Adipose tissue (tissue), 3 donors: Measurements from ENCODE around the gene ROBO1. TPM values are rescaled to one million over a fixed set of nuclear protein-coding genes. Genes with fewer than 3 reads are reported as not detected.
"Not testable (repeated sequence)": the region's sequence is repeated elsewhere in the genome, so short reads cannot be mapped to it uniquely, and the experiment has no call there.

ENCODE experiments used
- H3K27ac ChIP-seq: one replicate; pipeline ENCODE4 v1.5.1; 2013; ENCODE audit warnings: low read depth, low read length
- whole genome bisulfite sequencing, 3 donors: extraction: QIAGEN DNeasy Blood & Tissue Kit; methylation state at CpG; one replicate each; pipeline ENCODE4 v1.1.7; 2013; 5-methylcytosine and 5-hydroxymethylcytosine counted together
- polyA plus RNA-seq, 3 donors: library from polyadenylated mRNA; stranded (reverse); fragments of 200-250 nt; gene quantifications; one replicate each; pipeline ENCODE4 v1.2.3, GENCODE V29; 2013
- donor health status: healthy with polysubstance abuse.
- donor health status: Bipolar disorder and iron deficiency.
- donor health status: healthy.

ROBO1 gene
- 10 to 100 TPM in 1 of 3 donors, 1 to 10 TPM in 2; 1.8 to 12.3 (median 5.8) TPM for polyA plus RNA-seq

GRCh38 chr3:79767905-79768267 lies at the start of gene ROBO1:
TSS of gene ROBO1 (minus strand) at chr3:79767998.
- WGBS, 3 donors: 1 to 4% (median 3%) methylated on average over 12 of the region's 12 CpGs

GRCh38 chr3:79817224-79817623 lies 49.4 kb upstream of the ROBO1 start:
- 50 to 69% (median 66%) methylated on average over 3 of the region's 3 CpGs for WGBS, 3 donors
- H3K27ac ChIP-seq: no peak overlapping the region

More at GRCh38 chr3:79767905-79768267, at the start of gene ROBO1:
- H3K27ac ChIP-seq: no peak within 1 kb of the TSS

GRCh38 chr3:79815478-79815877 lies 47.7 kb upstream of the ROBO1 start:
- no peak overlapping the region for H3K27ac ChIP-seq

- WGBS, 3 donors: 18 to 57% (median 57%) methylated on average over 1 of the region's 1 CpG
- H3K27ac ChIP-seq: no peak overlapping the region
Measured at GRCh38 chr3:79810581-79810980, 42.8 kb upstream of the ROBO1 start.

GRCh38 chr3:79810092-79810491 lies 42.3 kb upstream of the ROBO1 start:
- H3K27ac ChIP-seq: no peak overlapping the region
- 73 to 89% (median 75%) methylated on average over 3 of the region's 3 CpGs for WGBS, 3 donors

GRCh38 chr3:79809106-79809505 lies 41.3 kb upstream of the ROBO1 start:
- H3K27ac ChIP-seq: no peak overlapping the region
- 46 to 68% (median 65%) methylated on average over 2 of the region's 2 CpGs for WGBS, 3 donors

- 41 to 74% (median 68%) methylated on average over 2 of the region's 2 CpGs for WGBS, 3 donors
- no peak overlapping the region for H3K27ac ChIP-seq
Measured at GRCh38 chr3:79808515-79808914, 40.7 kb upstream of the ROBO1 start.

GRCh38 chr3:79790177-79790576 lies 22.4 kb upstream of the ROBO1 start:
- H3K27ac ChIP-seq: not testable (repeated sequence)
- WGBS, 3 donors: 79 to 85% (median 85%) methylated on average over 4 of the region's 4 CpGs

GRCh38 chr3:79773291-79773690 lies 5.5 kb upstream of the ROBO1 start:
- no peak overlapping the region for H3K27ac ChIP-seq
- WGBS, 3 donors: 90 to 92% (median 91%) methylated on average over 5 of the region's 5 CpGs

- 15 to 46% (median 41%) methylated on average over 3 of the region's 3 CpGs for WGBS, 3 donors
- no peak overlapping the region for H3K27ac ChIP-seq
Measured at GRCh38 chr3:79769229-79769628, 1.4 kb upstream of the ROBO1 start.

- WGBS, 3 donors: 1 to 3% (median 1%) methylated on average over 26 of the region's 26 CpGs
- no peak overlapping the region for H3K27ac ChIP-seq
Measured at GRCh38 chr3:79767194-79767904, 449 bp downstream of the ROBO1 start.

- no peak overlapping the region for H3K27ac ChIP-seq
- 2 to 4% (median 4%) methylated on average over 42 of the region's 42 CpGs for WGBS, 3 donors
Measured at GRCh38 chr3:79766496-79767193, 1.2 kb downstream of the ROBO1 start.

GRCh38 chr3:79765911-79766310 lies 1.9 kb downstream of the ROBO1 start:
- H3K27ac ChIP-seq: no peak overlapping the region
- 9 to 26% (median 24%) methylated on average over 5 of the region's 5 CpGs for WGBS, 3 donors

GRCh38 chr3:79761441-79761840 lies 6.4 kb downstream of the ROBO1 start:
- 66 to 84% (median 76%) methylated on average over 1 of the region's 1 CpG for WGBS, 3 donors
- H3K27ac ChIP-seq: no peak overlapping the region

- WGBS, 3 donors: 43 to 70% (median 68%) methylated on average over 1 of the region's 1 CpG
- H3K27ac ChIP-seq: no peak overlapping the region
Measured at GRCh38 chr3:79751703-79752102, 16.1 kb downstream of the ROBO1 start.

- H3K27ac ChIP-seq: no peak overlapping the region
Measured at GRCh38 chr3:79737530-79737929, 30.3 kb downstream of the ROBO1 start.

GRCh38 chr3:79729096-79729495 lies 38.7 kb downstream of the ROBO1 start:
- no peak overlapping the region for H3K27ac ChIP-seq
- WGBS, 3 donors: 20 to 42% (median 27%) methylated on average over 2 of the region's 2 CpGs

GRCh38 chr3:79726786-79727185 lies 41.0 kb downstream of the ROBO1 start:
- H3K27ac ChIP-seq: no peak overlapping the region

GRCh38 chr3:79724206-79724605 lies 43.6 kb downstream of the ROBO1 start:
- 60 to 73% (median 72%) methylated on average over 9 of the region's 9 CpGs for WGBS, 3 donors
- H3K27ac ChIP-seq: no peak overlapping the region

More at GRCh38 chr3:79726786-79727185, 41.0 kb downstream of the ROBO1 start:
- 36 to 87% (median 68%) methylated on average over 1 of the region's 1 CpG for WGBS, 3 donors

GRCh38 chr3:79690072-79690471 lies 77.7 kb downstream of the ROBO1 start:
- H3K27ac ChIP-seq: no peak overlapping the region
- 61 to 80% (median 69%) methylated on average over 1 of the region's 1 CpG for WGBS, 3 donors
